Activated CD4-positive, alpha-beta T cell treated with anti-CD3 and anti-CD28 coated beads, Interleukin-2, Interleukin-6, amounts not matched to agents 100 ng/mL and 50 ng/mL, durations not matched to agents 16 hours and 8 hours (primary cell): Measurements from ENCODE around the gene LIMS1.
"Not testable (repeated sequence)": the region's sequence is repeated elsewhere in the genome, so short reads cannot be mapped to it uniquely, and the experiment has no call there.

Source experiments
- DNase-seq: peaks from one replicate; pipeline ENCODE4 v3.0.0-alpha.2; 2020

The LIMS1 gene, protein sequence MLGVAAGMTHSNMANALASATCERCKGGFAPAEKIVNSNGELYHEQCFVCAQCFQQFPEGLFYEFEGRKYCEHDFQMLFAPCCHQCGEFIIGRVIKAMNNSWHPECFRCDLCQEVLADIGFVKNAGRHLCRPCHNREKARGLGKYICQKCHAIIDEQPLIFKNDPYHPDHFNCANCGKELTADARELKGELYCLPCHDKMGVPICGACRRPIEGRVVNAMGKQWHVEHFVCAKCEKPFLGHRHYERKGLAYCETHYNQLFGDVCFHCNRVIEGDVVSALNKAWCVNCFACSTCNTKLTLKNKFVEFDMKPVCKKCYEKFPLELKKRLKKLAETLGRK

GRCh38 chr2:108533832-108534583 lies at the start of gene LIMS1:
TSS of gene LIMS1 (plus strand) at chr2:108534470. CDS start at chr2:108534563, 93 bp downstream.
- peak; percentile 93 for DNase-seq

GRCh38 chr2:108485253-108485652 lies 49.0 kb upstream of the LIMS1 start:
- no peak for DNase-seq

DNA sequence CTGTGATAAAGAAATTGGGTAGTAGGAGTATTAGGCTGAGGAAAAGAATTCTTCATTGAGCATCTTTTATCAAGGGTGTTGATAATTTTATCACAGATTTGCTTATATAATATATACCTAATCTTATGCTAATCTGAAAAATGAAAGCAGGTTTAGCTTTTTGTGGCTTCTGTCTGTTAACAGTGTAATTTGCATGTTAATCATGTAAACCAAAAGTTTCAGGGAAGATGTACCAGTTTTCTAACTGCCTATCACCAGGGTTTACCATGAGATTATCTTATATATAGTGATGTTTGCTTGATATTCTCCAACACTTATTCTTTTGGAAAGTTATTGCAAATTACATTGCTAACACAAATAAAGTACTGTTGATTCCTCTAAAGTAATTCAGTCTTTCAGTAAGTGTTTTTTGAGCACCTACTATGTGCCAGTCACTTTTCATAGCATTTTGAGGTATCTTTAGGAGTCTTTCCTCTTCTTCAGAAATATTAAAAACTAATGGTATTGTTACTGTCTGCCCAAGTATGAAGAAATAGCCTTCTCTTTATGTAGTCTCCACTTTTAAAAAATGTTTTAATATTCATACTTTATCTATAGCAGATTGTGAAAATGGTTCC lies 43.7 kb upstream of the LIMS1 start:
- DNase-seq = no peak

DNA sequence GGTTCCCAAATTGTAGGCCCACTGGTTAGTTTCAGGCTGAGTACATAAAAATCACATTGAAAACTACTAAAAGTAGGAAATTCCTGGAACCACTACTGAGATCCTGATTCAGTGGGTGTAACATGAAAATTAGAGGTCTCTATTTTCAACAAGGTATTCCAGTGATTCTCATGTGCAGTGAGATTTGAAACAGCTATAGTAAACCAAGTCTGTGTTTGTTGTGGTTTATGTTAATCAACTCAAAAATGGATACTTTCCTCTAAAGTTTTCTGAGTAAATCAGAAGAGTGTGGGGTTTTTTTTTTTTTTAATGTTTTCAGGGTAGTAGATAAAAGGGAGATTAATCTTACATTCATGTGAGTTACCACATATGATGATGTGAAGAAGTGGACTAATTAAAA lies 42.4 kb upstream of the LIMS1 start:
- no peak for DNase-seq

- DNase-seq = peak; percentile 7
Measured at GRCh38 chr2:108492364-108492763, 41.9 kb upstream of the LIMS1 start.

GRCh38 chr2:108496167-108496566 lies 38.1 kb upstream of the LIMS1 start:
- not testable (repeated sequence) for DNase-seq

GRCh38 chr2:108507620-108508019 lies 26.6 kb upstream of the LIMS1 start:
- DNase-seq = not testable (repeated sequence)

GRCh38 chr2:108512431-108512830 lies 21.8 kb upstream of the LIMS1 start:
- DNase-seq = not testable (repeated sequence)

GRCh38 chr2:108514478-108514877 lies 19.8 kb upstream of the LIMS1 start:
- not testable (repeated sequence) for DNase-seq

DNA sequence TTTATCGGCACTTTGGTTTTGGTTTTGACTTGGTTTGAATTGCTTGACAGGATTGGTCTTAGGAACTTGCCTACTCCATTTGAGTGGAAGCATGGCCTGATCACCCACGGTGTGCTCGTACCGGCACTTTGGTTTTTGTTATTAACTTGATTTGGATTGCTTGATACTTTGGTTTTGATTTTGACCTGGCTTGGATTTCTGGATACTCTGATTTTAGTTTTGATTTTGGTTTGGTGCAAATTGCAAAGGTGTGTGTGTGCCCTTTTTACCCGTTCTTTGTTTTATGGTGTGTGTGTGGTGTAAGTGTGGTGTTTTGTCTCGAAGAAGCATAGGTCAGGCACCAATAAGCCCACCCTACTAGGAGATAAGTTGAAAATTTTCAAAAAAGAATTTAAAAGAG lies 9.6 kb upstream of the LIMS1 start:
- DNase-seq = not testable (repeated sequence)

GRCh38 chr2:108525258-108525657 lies 9.0 kb upstream of the LIMS1 start:
- DNase-seq = not testable (repeated sequence)

DNA sequence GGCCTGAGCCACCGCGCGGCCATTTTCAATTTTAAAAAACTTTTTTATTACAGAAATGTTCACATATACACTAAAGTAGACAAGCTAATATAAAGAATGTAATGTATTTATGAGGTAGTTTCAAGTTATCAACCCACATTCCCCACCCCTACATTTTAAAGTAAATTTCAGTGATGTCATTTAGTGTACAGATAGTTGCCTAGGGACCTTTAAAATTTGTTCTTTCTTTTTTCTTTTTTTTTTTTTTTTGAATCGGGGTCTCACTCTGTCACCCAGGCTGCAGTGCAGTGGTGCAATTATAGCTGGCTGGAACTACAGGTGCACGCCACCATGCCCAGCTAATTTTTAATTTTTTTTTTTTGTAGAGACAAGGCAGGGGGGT lies 2.6 kb upstream of the LIMS1 start:
- DNase-seq = no peak

GRCh38 chr2:108534584-108535356 lies 500 bp downstream of the LIMS1 start:
- DNase-seq = peak; percentile 47

- no peak for DNase-seq
Measured at GRCh38 chr2:108535357-108535631, 1.0 kb downstream of the LIMS1 start.

GRCh38 chr2:108536133-108536780 lies 2.0 kb downstream of the LIMS1 start:
- no peak for DNase-seq

DNA sequence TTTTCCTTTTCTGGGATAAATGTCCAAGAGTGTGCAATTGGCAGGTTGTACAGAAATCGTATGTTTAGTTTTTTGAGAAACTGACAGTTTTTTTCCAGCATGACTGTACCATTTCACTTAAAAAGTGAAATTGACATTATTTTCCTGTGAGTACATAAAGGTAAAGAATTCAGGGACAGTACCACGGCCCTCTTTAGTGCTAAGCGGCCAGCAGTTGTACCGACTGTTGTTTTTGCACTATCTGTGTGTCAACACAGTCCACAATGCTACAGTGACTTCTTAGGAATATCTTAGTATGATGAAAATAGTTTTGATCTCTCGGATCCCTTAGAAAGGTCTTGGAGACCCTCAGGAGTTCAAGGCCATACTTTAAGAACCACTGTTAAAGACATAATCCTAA lies 2.6 kb downstream of the LIMS1 start:
- DNase-seq = no peak

- DNase-seq = no peak
Measured at GRCh38 chr2:108538000-108538625, 3.8 kb downstream of the LIMS1 start.

GRCh38 chr2:108541451-108541850 lies 7.2 kb downstream of the LIMS1 start:
- no peak for DNase-seq

- no peak for DNase-seq
Measured at GRCh38 chr2:108542071-108542470, 7.8 kb downstream of the LIMS1 start.

GRCh38 chr2:108547606-108548005 lies 13.3 kb downstream of the LIMS1 start:
- no peak for DNase-seq

- DNase-seq = no peak
Measured at GRCh38 chr2:108548208-108549003, 14.1 kb downstream of the LIMS1 start.
